Parathyroid adenoma (tissue), 2 donors: ENCODE data around the gene HIGD1C.
A peak's percentile ranks its signal among the peaks of the same experiment; 100 is the strongest.
"Not testable (repeated sequence)": the region's sequence is repeated elsewhere in the genome, so short reads cannot be mapped to it uniquely, and the experiment has no call there.

Experiments used
- H2AFZ ChIP-seq: fragments of 300-600 bp; sonication (generic); one replicate; pipeline ENCODE4 v1.7.0; 2017; ENCODE audit warnings: antibody characterized with exemption, mild to moderate bottlenecking
- H3K27ac ChIP-seq: fragments of 300-600 bp; sonication (generic); one replicate; pipeline ENCODE4 v1.7.0; 2017
- H3K27me3 ChIP-seq: fragments of 300-600 bp; sonication (generic); one replicate; pipeline ENCODE4 v1.7.0; 2017; ENCODE audit warnings: low read length; ENCODE audit not compliant: control insufficient read depth, insufficient read depth
- H3K36me3 ChIP-seq: fragments of 300-600 bp; sonication (generic); one replicate; pipeline ENCODE4 v1.7.0; 2017; ENCODE audit warnings: low read length; ENCODE audit not compliant: control insufficient read depth, insufficient read depth
- H3K4me1 ChIP-seq: fragments of 300-600 bp; sonication (generic); one replicate; pipeline ENCODE4 v1.7.0; 2017; ENCODE audit warnings: control low read depth
- H3K4me2 ChIP-seq: fragments of 300-600 bp; sonication (generic); one replicate; pipeline ENCODE4 v1.7.0; 2017; ENCODE audit warnings: low read length
- H3K4me3 ChIP-seq: fragments of 300-600 bp; sonication (generic); one replicate; pipeline ENCODE4 v1.7.0; 2017; ENCODE audit warnings: low read depth, low read length
- H3K79me2 ChIP-seq: fragments of 300-600 bp; sonication (generic); one replicate; pipeline ENCODE4 v1.7.0; 2017; ENCODE audit warnings: control low read depth
- H3K9ac ChIP-seq: fragments of 300-600 bp; sonication (generic); one replicate; pipeline ENCODE4 v1.7.0; 2017; ENCODE audit warnings: mild to moderate bottlenecking
- H3K9me3 ChIP-seq: fragments of 300-600 bp; sonication (generic); one replicate; pipeline ENCODE4 v1.7.0; 2017; ENCODE audit warnings: low read length; ENCODE audit not compliant: control insufficient read depth
- CTCF ChIP-seq: fragments of 300-600 bp; sonication (generic); IDR thresholded peaks from one replicate; pipeline ENCODE4 v1.7.0; 2017; ENCODE audit warnings: antibody characterized with exemption, mild to moderate bottlenecking
- donor health status: primary hyperparathyroidism.

HIGD1C gene

GRCh38 chr12:50927356-50927755 is 25.0 kb upstream of the HIGD1C start:
- H3K36me3 ChIP-seq, result no peaks in the 10 kb centered on the region
- H3K79me2 ChIP-seq, result no peaks in the 10 kb centered on the region
- H3K4me1 ChIP-seq, result peaks cover 12% of the 10 kb centered on the region
- H3K9ac ChIP-seq, result no peak overlapping the region
- H3K9me3 ChIP-seq, result no peaks in the 10 kb centered on the region
- H2AFZ ChIP-seq, result peak overlapping the region; percentile 14
- TF ChIP-seq CTCF, result no peak
- H3K4me2 ChIP-seq, result peak overlapping the region; percentile 81
- H3K27ac ChIP-seq, result peak overlapping the region; percentile 5
- H3K27me3 ChIP-seq, result no peaks in the 10 kb centered on the region
- H3K4me3 ChIP-seq, result peak overlapping the region; percentile 71

- Histone ChIP-seq H3K79me2 (no peaks in the 10 kb centered on the region), H3K4me2 (peak overlapping the region; percentile 81), H3K27ac (no peak overlapping the region), H3K36me3 (no peaks in the 10 kb centered on the region), H3K9me3 (no peaks in the 10 kb centered on the region), H2AFZ (no peak overlapping the region), H3K27me3 (no peaks in the 10 kb centered on the region), H3K9ac (no peak overlapping the region), H3K4me3 (peak overlapping the region; percentile 71), H3K4me1 (peaks cover 10% of the 10 kb centered on the region)
- no peak for TF ChIP-seq CTCF
Observed at GRCh38 chr12:50927766-50928224, 24.5 kb upstream of the HIGD1C start.

- H3K9me3 ChIP-seq, result no peaks in the 10 kb centered on the region
- H3K79me2 ChIP-seq, result no peaks in the 10 kb centered on the region
- H3K9ac ChIP-seq, result no peak overlapping the region
- H3K27me3 ChIP-seq, result no peaks in the 10 kb centered on the region
- no peaks in the 10 kb centered on the region for H3K36me3 ChIP-seq
- no peak for TF ChIP-seq CTCF
- no peak overlapping the region for H2AFZ ChIP-seq
- H3K4me3 ChIP-seq, result no peak overlapping the region
- H3K4me2 ChIP-seq, result peak overlapping the region; percentile 81
- peaks cover 7% of the 10 kb centered on the region for H3K4me1 ChIP-seq
- no peak overlapping the region for H3K27ac ChIP-seq
Observed at GRCh38 chr12:50928392-50928791, 24.0 kb upstream of the HIGD1C start.

- no peak overlapping the region for H3K27ac ChIP-seq
- no peak overlapping the region for H3K4me2 ChIP-seq
- peaks cover 6% of the 10 kb centered on the region for H3K4me1 ChIP-seq
- no peak overlapping the region for H3K9ac ChIP-seq
- no peaks in the 10 kb centered on the region for H3K9me3 ChIP-seq
- TF ChIP-seq CTCF, result no peak
- no peaks in the 10 kb centered on the region for H3K79me2 ChIP-seq
- H3K4me3 ChIP-seq, result no peak overlapping the region
- no peaks in the 10 kb centered on the region for H3K36me3 ChIP-seq
- no peak overlapping the region for H2AFZ ChIP-seq
- no peaks in the 10 kb centered on the region for H3K27me3 ChIP-seq
Observed at GRCh38 chr12:50929831-50930230, 22.5 kb upstream of the HIGD1C start.

- not testable (repeated sequence) for H3K9ac ChIP-seq, H3K4me3 ChIP-seq, H3K79me2 ChIP-seq, H3K4me1 ChIP-seq, H2AFZ ChIP-seq, H3K36me3 ChIP-seq, H3K27ac ChIP-seq, H3K9me3 ChIP-seq, H3K4me2 ChIP-seq, H3K27me3 ChIP-seq
Observed at GRCh38 chr12:50930477-50930876, 21.9 kb upstream of the HIGD1C start.
